Umbilical cord (tissue), 2 donors: ENCODE measurements around the gene RRM2. TPM values are rescaled to one million over a fixed set of nuclear protein-coding genes. Genes with fewer than 3 reads are reported as not detected.
"Not testable (repeated sequence)": the region's sequence is repeated elsewhere in the genome, so short reads cannot be mapped to it uniquely, and the experiment has no call there.

Source experiments
- DNase-seq: peaks from one replicate; pipeline ENCODE4 v3.0.0-alpha.2; 2015; ENCODE audit warnings: low spot score
- total RNA-seq: library from RNA; depleted of rRNA; stranded (reverse); fragments of >200 nt; gene quantifications from one replicate; pipeline ENCODE4 v1.2.3, GENCODE V29; 2014; ENCODE audit warnings: low replicate concordance; ENCODE audit not compliant: insufficient read depth

The RRM2 gene
- total RNA-seq, 1 donor from 2014 or later = 4.3 TPM

- no peak for DNase-seq
These were observed 31.2 kb upstream of the RRM2 start for GRCh38 chr2:10091182-10091888.

GRCh38 chr2:10091889-10092244 is 30.7 kb upstream of the RRM2 start:
- not testable (repeated sequence) for DNase-seq

- DNase-seq = no peak
These were observed 28.2 kb upstream of the RRM2 start for GRCh38 chr2:10094271-10094814.

- DNase-seq = no peak
These were observed 27.4 kb upstream of the RRM2 start for GRCh38 chr2:10095175-10095574.

- no peak for DNase-seq
These were observed 25.9 kb upstream of the RRM2 start for GRCh38 chr2:10096641-10097040.

- peak; percentile 70 for DNase-seq
These were observed 25.0 kb upstream of the RRM2 start for GRCh38 chr2:10097352-10098148.

GRCh38 chr2:10101491-10101890 is 21.0 kb upstream of the RRM2 start:
- DNase-seq = no peak

- DNase-seq = no peak
These were observed 19.4 kb upstream of the RRM2 start for GRCh38 chr2:10103179-10103578.

GRCh38 chr2:10104906-10105305 is 17.6 kb upstream of the RRM2 start:
- DNase-seq = peak; percentile 15

- peak; percentile 22 for DNase-seq
These were observed 13.2 kb upstream of the RRM2 start for GRCh38 chr2:10109311-10109710.

GRCh38 chr2:10119027-10119325 is 3.6 kb upstream of the RRM2 start:
- DNase-seq = no peak

GRCh38 chr2:10119601-10120157 is 2.9 kb upstream of the RRM2 start:
- DNase-seq = no peak

GRCh38 chr2:10120158-10120876 is 2.2 kb upstream of the RRM2 start:
- DNase-seq = peak; percentile 95

- DNase-seq = no peak
These were observed 1.5 kb upstream of the RRM2 start for GRCh38 chr2:10120877-10121574.

- no peak for DNase-seq
These were observed 742 bp downstream of the RRM2 start for GRCh38 chr2:10123281-10123680.

- DNase-seq = peak; percentile 80
These were observed 2.1 kb downstream of the RRM2 start for GRCh38 chr2:10124538-10125045.

GRCh38 chr2:10125842-10126631 is 3.5 kb downstream of the RRM2 start:
- no peak for DNase-seq

GRCh38 chr2:10126632-10127026 is 4.1 kb downstream of the RRM2 start:
- DNase-seq = peak; percentile 89

GRCh38 chr2:10128420-10128819 is 5.9 kb downstream of the RRM2 start:
- no peak for DNase-seq

GRCh38 chr2:10129490-10129889 is 7.0 kb downstream of the RRM2 start:
- DNase-seq = no peak
